Peyer's patch (tissue), 4 donors: Measurements from ENCODE around the gene PARD3B. TPM values are rescaled to one million over a fixed set of nuclear protein-coding genes. Genes with fewer than 3 reads are reported as not detected.

Experiments
- DNase-seq, 3 donors: peaks; one replicate each; pipeline ENCODE4 v3.0.0-alpha.2; 2017 to 2019
- H3K27ac ChIP-seq, 4 donors: fragments of 200-600 bp; sonication (generic); one replicate each; pipeline ENCODE4 v1.5.1; 2016 to 2019
- H3K27me3 ChIP-seq, 2 donors: fragments of 200-600 bp; sonication (generic); one replicate each; pipeline ENCODE4 v1.5.1; 2019
- H3K36me3 ChIP-seq, 3 donors: fragments of 200-600 bp; sonication (generic); one replicate each; pipeline ENCODE4 v1.5.1; 2016 to 2019
- H3K4me1 ChIP-seq, 4 donors: fragments of 200-600 bp; sonication (generic); one replicate each; pipeline ENCODE4 v1.5.1; 2016 to 2019
- H3K4me3 ChIP-seq, 4 donors: fragments of 200-600 bp; sonication (generic); 1 replicate in 3 of 4; 2 replicates in 1 of 4; pipeline ENCODE4 v1.5.1; 2016 to 2019; ENCODE audit warnings: mild to moderate bottlenecking in 1 of 4
- H3K9me3 ChIP-seq, 4 donors: fragments of 200-600 bp; sonication (generic); one replicate each; pipeline ENCODE4 v1.5.1; 2016 to 2019; ENCODE audit warnings: mild to moderate bottlenecking in 1 of 4
- CTCF ChIP-seq, 6 experiments: fragments of 450-650 bp in 4 of 6; fragments of 200-600 bp in 2 of 6; sonication (generic) in 1 of 6; IDR thresholded peaks; one replicate each; pipeline ENCODE4 v1.5.1; 2017 to 2019; ENCODE audit warnings: antibody characterized with exemption in 6 of 6, mild to moderate bottlenecking in 3 of 6, moderate library complexity in 1 of 6
- POLR2A ChIP-seq, 2 donors: fragments of 450-650 bp; IDR thresholded peaks; one replicate each; pipeline ENCODE4 v1.5.1; 2017; ENCODE audit warnings: antibody characterized with exemption in 2 of 2, mild to moderate bottlenecking in 2 of 2, moderate library complexity in 2 of 2
- total RNA-seq, 4 donors: library from RNA; depleted of rRNA; stranded (reverse); fragments of >200 nt; gene quantifications; one replicate each; pipeline ENCODE4 v1.1.0, GENCODE V29; 2016

The PARD3B gene
- total RNA-seq, 4 donors from 2014 or later: 19.6 to 52.0 (median 40.6) TPM

- H3K27ac ChIP-seq: no peak overlapping the region
- no peak overlapping the region for H3K4me3 ChIP-seq
- no peaks in the 10 kb centered on the region for H3K9me3 ChIP-seq
- no peaks in the 10 kb centered on the region for H3K4me1 ChIP-seq
- no peaks in the 10 kb centered on the region for H3K36me3 ChIP-seq
- no peak for TF ChIP-seq CTCF (IDR thresholded peaks at IDR 0.05)
- TF ChIP-seq POLR2A (IDR thresholded peaks at IDR 0.05): no peak
- no peaks in the 10 kb centered on the region for H3K27me3 ChIP-seq
- DNase-seq: no peak
Observed at GRCh38 chr2:205070889-205071288, 525.6 kb downstream of the PARD3B start.

GRCh38 chr2:205073433-205074020, 528.3 kb downstream of the PARD3B start:
- Histone ChIP-seq H3K27ac (no peak overlapping the region), H3K4me3 (no peak overlapping the region), H3K27me3 (no peaks in the 10 kb centered on the region), H3K36me3 (no peaks in the 10 kb centered on the region), H3K9me3 (no peaks in the 10 kb centered on the region), H3K4me1 (no peaks in the 10 kb centered on the region)
- no peak for DNase-seq
- no peak for TF ChIP-seq CTCF (IDR thresholded peaks at IDR 0.05)
- no peak for TF ChIP-seq POLR2A (IDR thresholded peaks at IDR 0.05)

- DNase-seq: no peak
- H3K36me3 ChIP-seq: no peaks in the 10 kb centered on the region
- no peak for TF ChIP-seq CTCF (IDR thresholded peaks at IDR 0.05)
- no peak for TF ChIP-seq POLR2A (IDR thresholded peaks at IDR 0.05)
Observed at GRCh38 chr2:205076405-205076804, 531.1 kb downstream of the PARD3B start.

GRCh38 chr2:205077159-205077558, 531.9 kb downstream of the PARD3B start:
- no peaks in the 10 kb centered on the region for H3K27me3 ChIP-seq
- no peaks in the 10 kb centered on the region for H3K9me3 ChIP-seq
- DNase-seq: no peak
- no peak overlapping the region for H3K4me3 ChIP-seq
- TF ChIP-seq CTCF (IDR thresholded peaks at IDR 0.05) (no peak), POLR2A (IDR thresholded peaks at IDR 0.05) (no peak)
- no peaks in the 10 kb centered on the region for H3K4me1 ChIP-seq
- H3K27ac ChIP-seq: no peak overlapping the region
- no peaks in the 10 kb centered on the region for H3K36me3 ChIP-seq

More at GRCh38 chr2:205076405-205076804, 531.1 kb downstream of the PARD3B start:
- no peaks in the 10 kb centered on the region for H3K4me1 ChIP-seq
- H3K27ac ChIP-seq: no peak overlapping the region
- H3K27me3 ChIP-seq: no peaks in the 10 kb centered on the region
- H3K9me3 ChIP-seq: no peaks in the 10 kb centered on the region
- H3K4me3 ChIP-seq: no peak overlapping the region

- Histone ChIP-seq H3K4me1 (no peaks in the 10 kb centered on the region), H3K36me3 (no peaks in the 10 kb centered on the region), H3K27ac (no peak overlapping the region), H3K27me3 (no peaks in the 10 kb centered on the region), H3K4me3 (no peak overlapping the region), H3K9me3 (no peaks in the 10 kb centered on the region)
- TF ChIP-seq CTCF (IDR thresholded peaks at IDR 0.05) (no peak), POLR2A (IDR thresholded peaks at IDR 0.05) (no peak)
- no peak for DNase-seq
Observed at GRCh38 chr2:205078762-205079161, 533.5 kb downstream of the PARD3B start.

GRCh38 chr2:205079173-205079572, 533.9 kb downstream of the PARD3B start:
- TF ChIP-seq POLR2A (IDR thresholded peaks at IDR 0.05) (no peak), CTCF (IDR thresholded peaks at IDR 0.05) (no peak)
- H3K4me1 ChIP-seq: no peaks in the 10 kb centered on the region

More at GRCh38 chr2:205079173-205079572, 533.9 kb downstream of the PARD3B start:
- Histone ChIP-seq H3K36me3 (no peaks in the 10 kb centered on the region), H3K9me3 (no peaks in the 10 kb centered on the region), H3K27ac (no peak overlapping the region), H3K27me3 (no peaks in the 10 kb centered on the region), H3K4me3 (no peak overlapping the region)
- DNase-seq: no peak
